ENCODE data around the gene ING2.
"Not testable (repeated sequence)": the region's sequence is repeated elsewhere in the genome, so short reads cannot be mapped to it uniquely, and the experiment has no call there.

Gene ING2

DNA sequence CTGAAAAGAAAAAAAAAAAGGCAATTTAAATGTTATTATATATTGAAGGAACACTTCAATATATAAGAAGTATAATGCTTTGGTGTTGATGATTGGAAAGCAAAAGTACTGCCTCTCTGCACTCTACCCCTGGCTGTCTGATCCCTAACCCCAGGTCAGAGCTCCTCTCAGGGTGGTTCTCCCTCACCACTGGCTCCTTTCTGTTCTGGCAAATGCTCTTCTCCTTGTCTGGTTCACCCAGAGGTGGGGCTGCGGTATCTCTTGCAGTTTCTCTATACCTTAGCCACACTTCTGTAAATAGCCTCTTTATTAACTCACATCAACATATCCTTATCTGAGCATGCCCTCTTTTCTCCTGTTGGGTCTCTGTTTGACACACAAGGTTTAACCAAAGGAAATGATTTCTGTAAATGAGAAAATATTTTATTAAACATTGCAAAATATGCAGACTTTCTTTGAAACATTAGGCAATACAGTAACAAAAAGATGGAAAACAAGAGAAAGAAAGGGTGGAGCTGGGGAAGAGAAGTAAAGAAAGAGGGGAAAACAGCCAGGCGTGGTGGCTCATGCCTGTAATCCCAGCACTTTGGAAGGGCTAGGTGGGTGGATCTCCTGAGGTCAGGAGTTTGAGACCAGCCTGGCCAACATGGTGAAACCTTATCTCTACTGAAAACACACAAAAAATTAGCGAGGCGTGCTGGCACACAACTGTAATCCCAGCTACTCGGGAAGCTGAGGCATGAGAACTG lies 45.7 kb downstream of the ING2 start:
- no peak for DNase-seq

DNA sequence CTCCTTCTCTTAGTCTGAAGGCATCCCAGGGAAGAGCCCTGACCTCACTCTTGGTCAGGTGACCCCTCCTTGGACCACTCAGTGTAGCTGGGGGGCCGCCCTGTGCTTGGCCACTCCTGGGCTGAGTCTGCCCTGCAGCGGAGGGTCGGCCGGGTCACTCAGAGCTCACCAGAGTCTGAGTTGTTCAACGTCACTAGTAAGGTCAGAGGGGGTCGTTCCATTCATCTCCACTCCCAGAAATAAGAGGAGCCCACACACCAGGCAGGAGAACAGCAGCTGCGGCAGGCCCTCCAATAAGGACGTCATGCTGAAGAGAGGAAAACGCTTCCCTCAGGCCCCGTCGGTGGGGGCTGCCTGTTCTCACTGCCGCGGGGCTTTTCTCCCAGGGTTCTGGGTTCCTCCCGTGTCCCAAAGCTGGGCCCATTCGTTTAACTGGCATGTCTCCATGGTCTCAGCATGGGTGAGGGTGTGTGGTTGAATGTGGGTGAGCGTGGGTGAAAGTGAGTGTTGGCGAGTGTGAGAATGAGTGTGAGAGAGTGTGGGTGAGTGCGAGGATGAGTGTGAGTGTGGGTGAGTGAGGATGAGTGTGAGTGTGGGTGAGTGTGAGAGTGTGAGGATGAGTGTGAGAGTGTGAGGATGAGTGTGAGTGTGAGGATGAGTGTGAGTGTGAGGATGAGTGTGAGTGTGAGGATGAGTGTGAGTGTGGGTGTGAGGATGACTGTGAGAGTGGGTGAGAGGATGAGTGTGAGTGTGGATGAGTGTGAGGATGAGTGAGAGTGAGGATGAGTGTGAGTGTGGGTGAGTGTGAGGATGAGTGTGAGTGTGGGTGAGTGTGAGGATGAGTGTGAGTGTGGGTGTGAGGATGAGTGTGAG lies 47.7 kb downstream of the ING2 start:
- no peak for DNase-seq

- not testable (repeated sequence) for DNase-seq
These were observed 48.3 kb downstream of the ING2 start for GRCh38 chr4:183553147-183553478.

- DNase-seq = no peak
These were observed 48.9 kb downstream of the ING2 start for GRCh38 chr4:183553601-183554345.

DNA sequence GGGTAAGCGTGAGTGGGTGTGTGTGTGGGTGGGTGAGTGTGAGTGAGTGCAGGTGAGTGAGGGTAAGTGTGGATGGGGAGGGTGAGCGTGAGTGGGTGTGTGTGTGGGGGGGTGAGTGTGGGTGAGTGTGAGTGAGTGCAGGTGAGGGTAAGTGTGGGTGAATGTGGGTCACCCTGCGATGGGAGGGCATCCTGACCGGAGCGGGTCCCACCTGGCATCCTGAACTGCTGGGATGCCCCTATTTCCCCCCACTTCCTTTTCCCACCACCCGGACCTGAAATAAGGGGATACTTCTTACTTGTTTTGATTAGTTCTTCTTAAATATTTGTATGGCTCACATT lies 49.5 kb downstream of the ING2 start:
- no peak for DNase-seq

DNA sequence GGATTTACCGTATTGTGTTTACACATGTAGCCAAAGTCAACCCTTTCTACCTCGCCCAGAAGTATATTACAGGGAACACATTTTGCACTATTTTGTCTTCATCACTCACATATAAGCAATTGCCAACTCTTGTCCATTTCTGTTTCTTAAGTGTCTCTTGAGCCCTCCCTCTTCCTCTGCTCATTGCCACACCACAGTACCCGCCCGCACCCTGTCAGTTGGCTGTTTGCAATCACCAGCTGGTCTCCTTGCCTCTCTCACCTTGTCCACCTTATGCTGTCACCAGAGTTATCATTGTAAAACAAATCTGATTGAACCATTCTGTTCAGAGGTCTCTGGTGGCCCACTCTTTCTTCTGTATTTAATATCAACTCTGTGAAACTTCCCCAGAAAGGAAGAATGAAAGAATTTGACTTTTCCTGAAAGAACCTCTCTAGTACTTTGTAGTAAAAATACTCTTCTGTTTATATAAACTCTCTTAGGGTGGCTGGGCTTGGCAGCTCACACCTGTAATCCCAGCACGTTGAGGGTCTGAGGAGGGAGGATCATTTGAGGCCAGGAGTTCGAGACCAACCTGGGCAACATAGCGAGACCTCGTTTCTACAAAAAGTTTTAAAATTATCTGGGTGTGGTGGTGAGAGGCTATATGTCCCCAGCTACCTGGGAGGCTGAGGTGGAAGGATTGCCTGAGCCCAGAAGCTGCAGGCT lies 50.2 kb downstream of the ING2 start:
- DNase-seq = no peak

DNA sequence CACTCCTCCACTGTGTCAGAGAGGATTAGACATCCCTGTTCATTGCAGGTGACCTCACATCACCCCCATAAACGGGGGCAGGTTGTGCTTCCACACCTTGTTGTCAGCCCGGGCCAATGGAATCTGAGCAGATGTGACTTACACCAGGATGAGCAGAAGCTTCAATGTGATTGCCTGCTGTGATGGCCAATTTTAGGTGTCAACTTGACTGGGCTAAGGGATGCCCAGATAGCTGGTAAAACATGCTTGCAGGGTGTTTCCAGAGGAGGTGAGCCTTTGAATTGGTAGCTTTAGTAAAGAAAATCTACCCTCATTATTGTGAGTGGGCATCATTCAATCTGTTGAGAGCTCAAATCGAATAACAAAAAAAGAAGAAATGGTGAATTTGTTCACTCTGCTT lies 52.1 kb downstream of the ING2 start:
- no peak for DNase-seq

- DNase-seq = no peak
These were observed 52.8 kb downstream of the ING2 start for GRCh38 chr4:183557611-183558010.

GRCh38 chr4:183558873-183559272 lies 54.0 kb downstream of the ING2 start:
- no peak for DNase-seq

DNA sequence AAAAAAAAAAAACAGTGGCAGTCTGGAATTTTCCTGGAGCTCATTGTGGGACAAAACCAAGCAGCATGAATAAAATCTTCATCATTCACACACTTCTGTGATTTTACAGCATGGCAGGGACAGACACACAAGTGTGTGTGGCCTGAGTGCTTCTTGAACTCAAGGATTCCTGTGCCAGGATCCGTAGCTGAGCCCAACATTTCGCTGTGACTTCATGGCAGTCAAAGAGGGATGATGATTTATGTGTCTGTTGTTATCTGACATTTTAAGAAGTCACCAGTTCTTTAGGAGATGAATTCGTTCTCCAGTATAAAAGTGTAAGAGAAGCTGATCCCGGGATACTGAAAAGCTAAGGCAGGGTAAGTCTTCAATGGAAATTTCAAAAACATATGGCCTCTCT lies 57.0 kb downstream of the ING2 start:
- no peak for DNase-seq
